ENCODE results near the gene OR2B3.
"Not testable (repeated sequence)": the region's sequence is repeated elsewhere in the genome, so short reads cannot be mapped to it uniquely, and the experiment has no call there.

Gene OR2B3

GRCh38 chr6:29087213-29087612 lies at the start of gene OR2B3:
TSS of gene OR2B3 (minus strand) at chr6:29087313. CDS start at chr6:29087248, 65 bp downstream.
- no peak for DNase-seq (ENCODE audit: low spot score)

- DNase-seq (ENCODE audit: low spot score), result no peak
Observed at GRCh38 chr6:29131691-29132090, 44.6 kb upstream of the OR2B3 start.

GRCh38 chr6:29130644-29131043 lies 43.5 kb upstream of the OR2B3 start:
- DNase-seq (ENCODE audit: low spot score), result no peak

GRCh38 chr6:29129326-29130012 lies 42.4 kb upstream of the OR2B3 start:
- no peak for DNase-seq (ENCODE audit: low spot score)

- DNase-seq (ENCODE audit: low spot score), result not testable (repeated sequence)
Observed at GRCh38 chr6:29114964-29115363, 27.9 kb upstream of the OR2B3 start.

GRCh38 chr6:29112135-29112534 lies 25.0 kb upstream of the OR2B3 start:
- DNase-seq (ENCODE audit: low spot score), result no peak

GRCh38 chr6:29107758-29108157 lies 20.6 kb upstream of the OR2B3 start, which contains the start of gene OR2J3:
TSS of gene OR2J3 (plus strand) at chr6:29108058. CDS start at chr6:29111891, 3,833 bp downstream.
- DNase-seq (ENCODE audit: low spot score), result no peak

- no peak for DNase-seq (ENCODE audit: low spot score)
Observed at GRCh38 chr6:29099190-29099589, 12.1 kb upstream of the OR2B3 start, which contains the start of gene OR2J1. TSS of gene OR2J1 (plus strand) at chr6:29099490. CDS start at chr6:29100943, 1,453 bp downstream.

- no peak for DNase-seq (ENCODE audit: low spot score)
Observed at GRCh38 chr6:29097803-29098202, 10.7 kb upstream of the OR2B3 start.

GRCh38 chr6:29092957-29093356 lies 5.8 kb upstream of the OR2B3 start:
- DNase-seq (ENCODE audit: low spot score), result no peak

- no peak for DNase-seq (ENCODE audit: low spot score)
Observed at GRCh38 chr6:29082457-29082856, 4.7 kb downstream of the OR2B3 start.

- no peak for DNase-seq (ENCODE audit: low spot score)
Observed at GRCh38 chr6:29081312-29081711, 5.8 kb downstream of the OR2B3 start.

- DNase-seq (ENCODE audit: low spot score), result no peak
Observed at GRCh38 chr6:29079203-29079602, 7.9 kb downstream of the OR2B3 start.

- peak; percentile 41 for DNase-seq (ENCODE audit: low spot score)
Observed at GRCh38 chr6:29071831-29072723, 15.0 kb downstream of the OR2B3 start.

GRCh38 chr6:29051680-29052079 lies 35.4 kb downstream of the OR2B3 start:
- DNase-seq (ENCODE audit: low spot score), result no peak

- DNase-seq (ENCODE audit: low spot score), result no peak
Observed at GRCh38 chr6:29045075-29045474, 42.0 kb downstream of the OR2B3 start, which contains the start of gene OR2W1. TSS of gene OR2W1 (minus strand) at chr6:29045175. CDS start at chr6:29045175, 0 bp downstream.

Data from LoVo (cell line).